SHP77 (cell line): Measurements from ENCODE around the gene HTRA1.
A peak's percentile ranks its signal among the peaks of the same experiment; 100 is the strongest.

ENCODE experiments used
- DNase-seq, 2 experiments: peaks; one replicate each; lab custom pipeline; 2025; lab: John Stamatoyannopoulos, UW

Gene HTRA1

GRCh38 chr10:122461367-122461728 is at the start of gene HTRA1:
TSS of gene HTRA1 (plus strand) at chr10:122461553. CDS start at chr10:122461653, 100 bp downstream.
- DNase-seq, result no peak

GRCh38 chr10:122413327-122413726 is 48.0 kb upstream of the HTRA1 start:
- no peak for DNase-seq

- no peak for DNase-seq
These were observed 43.7 kb upstream of the HTRA1 start for GRCh38 chr10:122417667-122418066.

GRCh38 chr10:122419016-122419415 is 42.3 kb upstream of the HTRA1 start:
- no peak for DNase-seq

- no peak for DNase-seq
These were observed 41.3 kb upstream of the HTRA1 start for GRCh38 chr10:122419876-122420623.

- no peak for DNase-seq
These were observed 40.7 kb upstream of the HTRA1 start for GRCh38 chr10:122420624-122421007.

- no peak for DNase-seq
These were observed 40.2 kb upstream of the HTRA1 start for GRCh38 chr10:122421054-122421625.

GRCh38 chr10:122421742-122422141 is 39.6 kb upstream of the HTRA1 start:
- no peak for DNase-seq

GRCh38 chr10:122422266-122422989 is 38.9 kb upstream of the HTRA1 start:
- DNase-seq, result no peak

- no peak for DNase-seq
These were observed 37.3 kb upstream of the HTRA1 start for GRCh38 chr10:122424059-122424458.

- no peak for DNase-seq
These were observed 34.5 kb upstream of the HTRA1 start for GRCh38 chr10:122426829-122427228.

- no peak for DNase-seq
These were observed 34.1 kb upstream of the HTRA1 start for GRCh38 chr10:122427280-122427679.

GRCh38 chr10:122435212-122435827 is 26.0 kb upstream of the HTRA1 start:
- DNase-seq, result peak in 1 of 2 experiments; percentile 25

- no peak for DNase-seq
These were observed 19.4 kb upstream of the HTRA1 start for GRCh38 chr10:122441961-122442360.

- DNase-seq, result no peak
These were observed 15.9 kb upstream of the HTRA1 start for GRCh38 chr10:122445469-122445868.

GRCh38 chr10:122445904-122446303 is 15.4 kb upstream of the HTRA1 start:
- DNase-seq, result no peak

GRCh38 chr10:122446668-122447423 is 14.5 kb upstream of the HTRA1 start:
- DNase-seq, result no peak

- no peak for DNase-seq
These were observed 12.8 kb upstream of the HTRA1 start for GRCh38 chr10:122448600-122448999.

GRCh38 chr10:122449153-122449552 is 12.2 kb upstream of the HTRA1 start:
- no peak for DNase-seq

- no peak for DNase-seq
These were observed 10.9 kb upstream of the HTRA1 start for GRCh38 chr10:122450353-122450990.

- no peak for DNase-seq
These were observed 7.3 kb upstream of the HTRA1 start for GRCh38 chr10:122454071-122454470.
